Activated CD4-positive, alpha-beta T cell treated with anti-CD3 and anti-CD28 coated beads for 24 hours (primary cell): ENCODE results near the gene SHMT1.
"Not testable (repeated sequence)": the region's sequence is repeated elsewhere in the genome, so short reads cannot be mapped to it uniquely, and the experiment has no call there.

ENCODE experiments used
- DNase-seq, 2 donors: peaks; one replicate each; pipeline ENCODE4 v3.0.0-alpha.2; 2020; ENCODE audit warnings: low read depth in 2 of 2

Gene SHMT1

DNA sequence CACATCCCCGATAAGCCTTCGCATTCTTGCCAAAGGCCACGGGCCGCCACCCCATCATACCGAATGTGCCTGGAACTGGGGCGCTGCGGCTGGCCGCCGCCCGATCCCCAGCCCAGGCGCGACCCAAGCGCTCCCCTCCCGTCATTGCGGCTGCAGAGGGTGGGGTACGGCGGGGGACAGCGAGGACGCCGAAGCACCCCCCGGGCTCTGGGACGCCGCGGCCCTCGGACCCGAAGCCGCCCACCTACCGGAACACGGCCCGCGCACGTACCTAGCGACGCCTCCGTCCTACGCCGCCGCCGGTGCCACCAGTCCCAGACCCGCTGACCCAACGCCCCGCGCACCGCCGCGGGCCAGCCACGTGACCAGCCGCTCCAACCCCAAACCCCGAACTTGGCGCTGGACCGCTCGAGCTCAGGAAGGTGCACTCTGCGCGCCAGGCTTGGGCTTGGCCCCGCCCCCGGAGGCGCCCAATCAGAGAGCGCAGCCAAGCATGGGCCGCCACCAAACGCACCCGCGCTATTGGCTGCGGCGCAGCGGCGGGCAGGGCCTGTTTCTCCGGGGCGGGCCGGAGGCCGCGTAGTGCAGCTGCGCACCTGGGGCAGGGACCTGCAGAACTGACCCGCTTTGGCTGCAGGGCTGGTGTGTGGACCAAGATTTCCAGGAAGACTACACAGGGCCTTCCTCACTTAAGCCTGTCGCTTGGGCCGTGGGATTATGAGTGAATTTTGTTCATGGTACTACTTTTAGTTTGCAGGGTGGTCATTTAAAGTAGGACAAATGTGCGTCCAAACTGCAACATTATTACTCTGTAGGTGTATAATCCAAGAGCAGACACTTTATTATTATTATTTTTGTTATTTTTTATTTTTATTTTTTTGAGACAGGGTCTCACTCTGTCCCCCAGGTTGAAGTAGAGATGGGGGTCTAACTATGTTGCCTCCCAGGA lies at the start of gene SHMT1:
Gene SHMT1 (minus strand): TSS at position 450 of the 949 bp plus-strand sequence. CDS start 7,569 bp downstream, outside the sequence.
- DNase-seq = peak; percentile 83 to 86

DNA sequence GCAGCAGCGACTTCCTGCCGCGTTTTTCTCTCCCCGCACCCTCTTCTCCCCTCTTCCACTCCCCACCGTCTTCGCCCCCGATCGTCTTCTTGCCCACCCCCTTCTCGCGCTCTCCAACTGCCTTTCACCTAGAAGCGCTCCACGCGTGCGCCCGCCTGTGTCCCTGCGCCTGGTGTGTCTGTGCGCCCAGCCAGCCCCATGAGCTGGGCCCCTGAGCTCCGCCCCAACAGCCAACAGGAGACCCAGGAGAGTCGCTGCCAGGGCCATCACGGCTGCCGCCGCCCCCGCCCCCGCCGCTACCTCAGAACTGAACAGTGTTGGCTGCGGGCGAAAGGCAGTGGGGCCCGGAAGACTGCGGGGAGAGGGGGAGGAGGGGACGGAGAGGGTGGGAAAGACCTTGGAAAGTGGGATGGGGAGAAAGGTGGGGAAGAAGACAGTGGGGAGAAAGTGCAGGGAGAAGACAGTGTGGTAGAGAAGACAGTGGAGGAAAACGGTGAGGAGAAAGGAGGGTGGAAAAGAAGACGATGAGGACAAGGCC lies 48.7 kb upstream of the SHMT1 start:
- DNase-seq = not testable (repeated sequence)

DNA sequence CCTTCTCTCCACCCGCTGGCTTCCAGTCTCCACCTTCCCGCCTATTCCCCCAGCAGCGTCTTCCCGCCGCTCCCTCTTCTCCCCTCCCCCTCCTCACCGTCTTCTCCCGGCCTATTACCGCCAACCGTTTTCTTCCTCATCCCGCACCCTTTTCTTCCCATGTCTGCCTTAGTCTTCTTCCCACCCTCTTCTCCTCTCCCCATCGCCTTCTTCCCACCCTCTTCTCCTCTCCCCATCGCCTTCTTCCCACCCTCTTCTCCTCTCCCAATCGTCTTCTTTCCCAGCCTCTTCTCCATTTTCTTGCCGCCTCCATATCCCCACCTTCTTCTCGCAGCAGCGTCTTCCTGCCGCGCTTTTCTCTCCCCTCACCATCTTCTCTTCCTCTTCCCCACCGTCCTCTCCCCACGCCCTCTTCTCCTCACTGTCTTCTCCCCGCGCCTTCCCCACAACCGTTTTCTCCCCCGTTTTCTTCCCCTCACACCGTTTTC lies 48.1 kb upstream of the SHMT1 start:
- not testable (repeated sequence) for DNase-seq

DNA sequence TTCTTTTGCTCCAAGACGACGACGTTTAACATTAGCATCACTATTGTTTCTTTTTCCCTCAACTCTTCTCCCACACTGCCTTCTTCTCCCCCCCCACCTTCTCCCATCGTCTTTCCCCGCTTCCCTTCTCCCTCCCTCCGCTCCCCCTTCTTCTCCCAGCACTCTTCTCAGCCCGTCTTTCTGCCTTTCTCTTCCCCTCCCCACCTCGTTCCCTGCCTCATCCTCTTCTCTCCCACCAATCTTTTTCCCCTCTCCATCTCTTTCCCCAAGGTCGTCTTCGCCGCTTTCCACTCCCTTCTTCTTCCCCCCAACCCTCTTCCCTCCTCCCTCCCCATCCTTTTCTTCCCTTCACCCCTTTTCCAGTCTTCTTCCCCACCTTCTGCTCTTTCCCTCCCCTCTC lies 47.4 kb upstream of the SHMT1 start:
- not testable (repeated sequence) for DNase-seq

DNA sequence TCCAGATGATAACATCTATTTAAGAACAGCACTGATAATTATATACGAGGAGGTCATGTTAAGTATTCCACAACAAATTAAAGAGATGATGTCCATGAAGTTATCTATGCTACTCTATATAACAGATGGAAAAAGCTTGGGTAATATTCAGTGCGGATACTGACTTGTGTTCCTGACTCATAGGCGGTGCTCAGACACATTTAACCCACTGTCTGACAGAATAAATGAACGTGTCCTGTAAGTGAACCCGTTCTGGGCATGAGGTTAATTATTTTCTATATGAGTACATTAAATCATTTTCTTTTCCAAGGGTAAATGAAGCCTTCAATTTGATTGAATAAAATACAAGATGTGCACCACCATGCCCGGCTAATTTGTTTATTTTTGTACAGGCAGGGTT lies 46.0 kb upstream of the SHMT1 start:
- DNase-seq = not testable (repeated sequence)

DNA sequence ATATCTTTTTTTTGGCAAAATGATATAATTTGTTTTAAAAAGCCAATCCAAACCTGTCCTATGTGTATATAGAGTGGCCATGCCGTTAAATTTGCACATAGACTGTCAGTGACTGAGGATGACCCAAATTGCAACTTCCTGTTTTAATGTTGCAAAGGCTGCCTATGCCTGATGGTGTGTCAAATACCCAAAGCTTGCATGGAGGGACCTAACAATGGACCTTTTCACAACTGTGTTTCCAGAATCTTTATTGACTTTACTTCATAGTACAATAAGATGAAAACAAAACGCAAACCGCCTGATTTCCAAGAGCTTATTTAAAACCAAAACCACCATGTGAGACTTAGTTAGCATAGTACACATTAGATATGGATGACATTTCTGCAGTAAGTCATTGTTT lies 45.6 kb upstream of the SHMT1 start:
- not testable (repeated sequence) for DNase-seq

DNA sequence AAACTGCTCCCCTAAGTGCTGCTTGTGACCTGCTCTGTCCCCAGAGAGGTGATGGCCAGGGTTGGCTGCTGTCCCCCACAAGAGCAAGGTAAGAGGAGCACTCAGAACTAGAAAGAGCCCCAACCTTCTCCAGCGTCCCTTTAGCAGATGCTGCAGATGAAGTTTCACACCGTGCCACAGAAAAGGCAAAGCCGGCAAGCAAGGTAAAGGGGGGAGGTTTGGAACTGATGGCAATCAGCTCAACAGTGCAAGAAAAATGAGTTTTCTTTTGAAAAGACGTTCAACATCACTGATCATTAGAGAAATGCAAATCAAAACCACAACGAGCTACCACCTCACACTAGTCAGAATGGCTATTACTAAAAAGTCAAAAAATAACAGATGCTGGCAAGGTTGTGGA lies 40.3 kb upstream of the SHMT1 start:
- DNase-seq = not testable (repeated sequence)

DNA sequence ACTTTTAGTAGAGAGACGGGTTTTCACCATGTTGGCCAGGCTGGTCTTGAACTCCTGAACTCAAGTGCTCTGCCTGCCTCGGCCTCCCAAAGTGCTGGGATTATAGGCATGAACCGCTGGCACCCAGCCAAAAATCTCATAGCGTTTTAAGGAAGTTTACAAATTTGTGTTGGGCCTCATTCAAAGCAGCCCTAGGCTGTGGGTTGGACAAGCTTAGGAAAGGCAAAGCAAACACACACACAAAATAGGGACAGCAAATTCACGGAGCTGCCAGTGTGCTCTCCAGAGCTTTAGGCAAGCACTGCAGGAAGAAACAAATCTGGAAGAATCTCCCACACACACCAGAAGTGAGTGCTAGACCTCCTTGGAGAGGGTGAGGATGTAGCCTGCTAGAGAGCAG lies 39.8 kb upstream of the SHMT1 start:
- DNase-seq = not testable (repeated sequence)

DNA sequence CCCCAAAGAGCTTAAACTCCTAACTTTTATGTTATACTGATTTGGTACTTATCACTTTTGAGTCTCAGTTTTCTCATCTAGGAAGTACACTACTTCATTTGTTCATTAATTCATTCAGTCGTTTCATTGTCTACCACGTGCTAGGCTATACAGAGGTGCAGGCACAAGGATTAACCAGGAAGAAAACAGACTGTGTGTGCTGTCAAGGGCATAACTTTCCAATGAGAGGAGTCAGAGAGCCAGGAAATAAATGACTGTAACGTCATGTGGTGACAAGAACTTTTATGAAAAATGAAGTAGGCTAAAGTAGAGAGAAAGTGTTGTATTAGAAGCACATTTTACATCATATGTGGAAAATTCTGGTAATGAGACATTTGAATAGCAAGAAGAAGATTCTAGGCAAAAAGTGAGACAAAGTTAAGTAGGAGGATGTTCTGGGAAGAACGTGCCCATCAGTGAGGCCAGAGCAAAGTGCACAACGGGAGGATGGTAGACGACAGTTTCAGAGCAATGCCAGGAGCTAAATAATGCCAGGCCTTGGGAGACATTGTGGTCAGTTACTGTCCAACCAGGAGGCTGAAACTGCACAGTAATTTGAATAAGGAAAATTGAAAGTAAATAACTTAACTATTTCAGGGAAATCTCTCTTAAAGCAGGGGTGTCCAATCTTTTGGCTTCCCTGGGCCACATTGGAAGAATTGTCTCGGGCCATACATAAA lies 38.7 kb upstream of the SHMT1 start:
- not testable (repeated sequence) for DNase-seq

DNA sequence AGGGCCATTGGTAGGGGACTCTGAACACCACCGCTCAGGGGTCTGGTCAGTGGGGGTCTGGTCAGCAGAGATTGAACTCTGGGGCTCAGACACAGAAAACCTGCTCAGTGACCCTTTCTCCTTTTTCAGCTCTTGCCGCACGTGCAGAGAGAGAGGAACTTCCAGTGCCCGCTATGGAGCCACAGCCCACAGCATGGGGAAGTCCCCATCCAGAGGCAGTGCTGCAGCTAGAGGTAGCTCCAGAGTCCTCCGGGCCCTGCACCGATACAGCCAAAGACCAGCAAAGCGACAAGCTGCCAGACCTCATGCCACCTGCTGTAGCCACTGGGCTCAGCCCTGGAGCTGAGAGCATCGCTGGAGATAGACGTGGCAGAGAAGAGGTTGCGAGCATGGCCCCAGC lies 25.4 kb upstream of the SHMT1 start:
- not testable (repeated sequence) for DNase-seq

DNA sequence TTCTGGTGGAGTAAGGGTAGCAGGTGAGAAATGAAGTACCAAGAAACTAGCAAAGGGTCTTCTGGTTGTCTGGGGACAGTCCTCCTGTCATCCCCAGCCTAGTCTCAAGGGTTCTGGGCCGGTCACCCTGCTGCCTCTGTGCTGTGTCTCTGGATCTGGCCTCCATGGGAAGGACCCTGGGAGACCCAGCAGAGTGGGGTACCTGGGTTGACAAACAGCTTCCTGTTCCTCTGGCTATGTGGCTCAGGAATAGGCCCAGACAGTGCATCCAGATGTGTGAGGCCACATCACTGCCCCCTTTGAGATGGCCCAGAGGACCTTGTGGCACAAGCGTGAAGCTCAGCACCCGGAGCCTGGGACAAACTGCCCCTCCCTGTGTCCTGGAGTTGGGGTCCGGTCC lies 24.9 kb upstream of the SHMT1 start:
- not testable (repeated sequence) for DNase-seq

DNA sequence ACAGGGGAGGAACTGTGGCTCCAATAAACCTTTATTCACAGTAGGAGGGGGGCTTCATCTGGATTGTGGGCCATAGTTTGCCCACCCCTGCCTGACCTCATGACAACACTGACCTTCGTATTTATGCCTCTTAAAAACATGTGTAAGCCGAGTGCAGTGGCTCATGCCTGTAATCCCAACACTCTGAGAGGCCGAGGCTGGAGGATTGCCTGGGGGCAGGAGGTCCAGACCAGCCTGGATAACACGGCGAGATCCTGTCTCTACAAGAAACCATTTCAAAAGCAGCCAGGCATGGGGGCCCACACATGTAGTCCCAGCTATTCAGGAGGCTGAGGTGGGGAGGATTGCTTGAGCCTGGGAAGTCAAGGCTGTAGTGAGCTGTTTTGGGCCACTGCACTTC lies 24.2 kb upstream of the SHMT1 start:
- not testable (repeated sequence) for DNase-seq

DNA sequence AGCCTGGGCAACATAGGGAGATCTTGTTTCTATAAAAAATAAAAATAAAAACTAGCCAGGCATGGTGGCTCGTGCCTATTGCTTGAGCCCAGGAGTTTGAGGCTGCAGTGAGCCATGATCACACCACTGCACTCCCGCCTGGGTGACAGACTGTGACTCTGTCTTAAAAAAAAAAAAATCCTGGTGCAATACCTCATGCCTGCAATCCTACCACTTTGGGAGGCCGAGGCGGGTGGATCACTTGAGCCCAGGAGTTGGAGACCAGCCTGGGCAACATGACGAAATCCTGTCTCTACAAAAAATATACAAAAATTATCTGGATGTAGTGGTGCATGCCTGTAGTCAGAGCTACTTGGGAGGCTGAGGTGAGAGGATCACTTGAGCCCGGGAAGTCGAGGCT lies 20.9 kb upstream of the SHMT1 start:
- DNase-seq = not testable (repeated sequence)

DNA sequence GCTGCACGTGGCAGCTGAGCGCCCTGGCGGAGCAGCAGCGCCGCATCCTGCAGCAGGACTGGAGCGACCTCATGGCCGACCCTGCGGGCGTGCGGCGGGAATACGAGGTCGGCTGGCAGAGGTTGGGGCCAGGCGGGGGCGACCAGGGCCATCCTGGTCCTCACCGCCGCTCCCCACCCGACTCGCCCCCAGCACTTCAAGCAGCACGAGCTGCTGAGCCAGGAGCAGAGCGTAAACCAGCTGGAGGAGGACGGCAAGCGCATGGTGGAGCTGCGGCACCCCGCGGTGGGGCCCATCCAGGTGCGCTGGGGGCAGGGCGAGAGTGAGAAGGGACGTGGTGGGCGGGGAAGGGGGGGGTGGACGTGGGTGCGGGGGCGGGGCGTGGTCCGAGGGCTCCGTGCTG lies 19.7 kb upstream of the SHMT1 start:
- not testable (repeated sequence) for DNase-seq

DNA sequence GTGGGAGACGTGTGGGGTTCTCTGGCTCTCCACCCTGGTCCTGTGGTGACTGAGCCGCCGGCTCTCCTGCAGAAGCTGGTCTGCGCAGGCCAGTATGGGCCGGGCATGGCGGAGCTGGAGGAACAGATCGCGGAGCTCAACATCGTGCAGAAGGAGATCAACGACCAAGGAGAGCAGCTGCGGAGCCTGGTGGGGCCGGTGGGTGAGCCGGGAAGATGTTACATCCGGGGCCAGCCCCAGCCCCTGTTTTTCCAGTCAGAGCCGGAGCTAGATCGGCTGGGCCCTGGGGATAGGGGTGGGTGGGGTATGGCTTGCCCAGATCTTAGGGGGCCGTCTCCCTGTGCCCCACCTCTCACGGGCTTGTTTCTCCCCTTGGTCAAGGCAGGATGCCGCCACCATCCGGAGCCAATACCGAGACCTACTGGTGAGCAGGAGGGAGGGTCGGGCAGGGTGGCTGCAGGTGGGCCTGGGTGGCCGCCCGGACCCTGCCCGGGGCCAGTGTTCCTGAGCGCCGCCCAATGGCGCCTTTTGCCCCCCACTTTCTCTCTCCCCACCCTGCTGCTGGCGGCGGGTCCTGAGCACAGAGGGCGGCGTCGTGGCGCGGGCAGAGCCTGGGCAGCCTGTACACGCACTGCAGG lies 19.2 kb upstream of the SHMT1 start:
- DNase-seq = no peak

DNA sequence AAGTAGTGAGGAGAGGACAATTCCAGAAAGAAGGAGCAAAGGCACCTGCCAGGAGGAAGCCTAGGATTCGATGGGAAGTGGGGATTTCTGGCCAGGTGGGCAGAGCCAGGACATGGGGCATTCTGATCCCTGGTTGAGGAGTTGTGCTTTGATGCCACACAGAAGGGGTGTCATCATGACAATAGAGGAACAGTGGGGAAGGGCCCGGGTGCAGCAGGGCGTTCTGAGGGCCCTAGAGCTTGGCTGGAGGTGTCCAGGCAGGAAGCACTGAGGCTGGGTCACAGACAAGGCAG lies 18.5 kb upstream of the SHMT1 start:
- no peak for DNase-seq

DNA sequence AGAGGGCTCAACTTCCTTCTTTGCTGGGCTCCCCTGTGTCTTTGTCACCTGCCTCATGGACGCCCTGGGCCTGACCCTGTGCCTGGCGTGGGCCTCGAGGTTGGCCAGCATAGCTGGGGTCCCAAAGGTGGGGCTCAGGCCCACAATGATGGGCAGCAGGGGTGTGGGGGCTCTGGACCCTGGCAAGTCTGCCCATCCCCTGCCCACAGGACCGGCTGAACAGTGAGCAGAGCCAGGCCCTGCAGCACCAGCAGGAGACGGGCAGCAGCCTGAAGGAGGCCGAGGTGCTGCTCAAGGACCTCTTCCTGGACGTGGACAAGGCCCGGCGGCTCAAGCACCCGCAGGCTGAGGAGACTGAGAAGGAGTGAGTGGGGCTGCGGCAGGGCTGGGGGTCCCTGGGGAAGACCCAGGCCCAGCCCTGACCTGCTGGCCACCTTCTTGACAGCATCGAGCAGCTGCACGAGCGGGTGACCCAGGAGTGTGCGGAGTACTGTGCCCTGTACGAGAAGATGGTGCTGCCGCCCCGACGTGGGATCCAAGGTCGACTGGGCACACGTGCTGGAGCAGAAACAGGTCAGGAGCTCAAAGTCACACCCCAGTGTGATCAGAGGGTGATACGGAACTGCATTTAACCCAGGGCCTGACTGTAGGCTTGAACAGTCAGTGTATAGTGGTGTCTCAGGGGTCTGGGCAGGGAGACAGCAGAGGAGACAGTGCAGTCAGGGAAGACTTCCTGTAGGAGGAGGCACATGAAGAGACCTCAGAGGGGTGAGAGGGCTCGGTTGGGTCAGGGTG lies 18.0 kb upstream of the SHMT1 start:
- no peak for DNase-seq

DNA sequence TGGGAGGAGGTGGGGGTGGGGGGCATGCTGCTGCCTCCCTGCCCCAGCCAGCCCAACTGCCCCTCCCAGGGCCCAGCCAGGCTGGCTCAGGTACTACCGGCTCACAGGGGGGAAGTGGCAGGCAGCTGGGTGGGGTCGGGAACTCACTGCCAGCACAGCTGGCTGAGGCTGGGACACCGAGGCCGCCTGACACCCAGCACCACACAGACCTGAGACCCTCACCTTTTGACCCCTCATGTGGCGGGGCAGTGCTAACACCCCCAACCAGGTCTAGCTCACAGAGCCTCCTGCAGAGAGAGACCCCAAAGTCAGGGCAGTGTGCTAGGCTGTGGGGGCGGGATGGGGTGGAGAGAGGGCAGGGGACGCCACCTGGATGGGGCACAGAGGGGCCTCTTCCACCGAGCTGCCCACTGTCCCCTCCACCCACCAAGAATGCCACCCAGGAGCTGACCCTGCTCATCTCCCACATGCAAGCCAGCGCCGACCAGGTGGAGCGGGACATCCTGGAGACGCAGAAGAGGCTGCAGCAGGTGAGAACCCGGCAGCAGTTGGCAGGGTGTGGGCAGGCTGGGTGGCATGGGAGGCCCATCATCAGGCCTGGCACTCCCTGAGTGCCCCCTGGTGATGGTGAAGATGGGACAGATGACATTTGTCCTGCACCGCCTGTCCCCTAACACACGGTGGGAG lies 17.3 kb upstream of the SHMT1 start:
- DNase-seq = no peak

DNA sequence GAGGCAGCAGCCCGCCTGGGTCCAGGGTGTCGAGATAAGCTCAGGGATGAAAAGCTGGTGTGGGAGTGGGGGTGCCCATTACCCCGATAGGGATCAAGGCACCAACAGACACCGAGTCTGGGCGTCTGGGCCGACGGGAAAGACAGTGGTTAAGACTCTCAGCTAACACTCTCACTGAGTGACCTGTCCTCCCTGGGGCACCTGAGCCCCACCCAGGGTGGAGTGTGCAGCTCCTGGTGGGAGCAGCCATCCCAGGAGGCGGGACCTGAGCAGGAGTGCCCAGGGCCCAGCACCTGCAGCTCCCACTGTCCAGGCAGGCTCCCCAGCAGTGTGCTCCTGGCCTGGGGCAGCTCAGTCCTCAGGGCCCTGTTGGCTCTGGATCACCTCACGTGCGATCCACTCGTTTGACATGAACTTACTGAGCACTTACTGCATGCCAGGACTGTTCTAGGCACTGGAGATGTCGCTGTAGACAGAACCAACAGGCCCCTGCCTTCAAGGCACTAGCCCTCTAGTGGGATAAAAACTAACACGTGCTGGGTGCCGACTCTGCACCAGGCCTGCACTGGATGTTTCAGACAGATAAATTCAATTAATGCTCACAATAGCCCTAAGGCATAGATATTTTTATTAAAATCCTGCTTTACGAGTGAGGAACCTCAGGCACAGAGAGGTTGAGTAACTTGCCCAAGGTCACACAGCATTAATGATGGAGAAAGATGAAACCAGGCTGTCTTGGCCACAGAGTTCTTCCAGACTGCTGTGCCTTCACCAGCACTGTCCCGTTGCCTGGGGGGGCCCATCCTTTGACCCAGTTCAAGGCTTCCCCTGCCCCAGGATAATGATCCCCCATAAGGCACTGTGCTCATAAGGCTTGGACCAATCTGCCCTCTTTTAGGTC lies 16.1 kb upstream of the SHMT1 start:
- no peak for DNase-seq

DNA sequence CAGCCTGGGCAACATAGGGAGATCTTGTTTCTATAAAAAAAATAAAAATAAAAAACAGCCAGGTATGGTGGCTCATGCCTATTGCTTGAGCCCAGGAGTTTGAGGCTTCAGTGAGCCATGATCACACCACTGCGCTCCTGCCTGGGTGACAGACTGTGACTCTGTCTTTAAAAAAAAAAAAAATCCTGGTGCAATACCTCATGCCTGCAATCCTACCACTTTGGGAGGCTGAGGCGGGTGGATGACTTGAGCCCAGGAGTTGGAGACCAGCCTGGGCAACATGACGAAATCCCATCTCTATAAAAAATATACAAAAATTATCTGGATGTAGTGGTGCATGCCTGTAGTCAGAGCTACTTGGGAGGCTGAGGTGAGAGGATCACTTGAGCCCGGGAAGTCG lies 15.3 kb upstream of the SHMT1 start:
- DNase-seq = not testable (repeated sequence)
